Glutamatergic neuron (in vitro differentiated cells): ENCODE measurements around the gene MSANTD4. TPM values are rescaled to one million over a fixed set of nuclear protein-coding genes. Genes with fewer than 3 reads are reported as not detected.

ENCODE experiments used
- DNase-seq: peaks from one replicate; pipeline ENCODE4 v3.0.0; 2022
- H3K27ac Mint-ChIP-seq: one replicate; pipeline ENCODE4 v1.8.0; 2020; ENCODE audit warnings: mild to moderate bottlenecking, mixed read lengths, inconsistent platforms; ENCODE audit not compliant: unreplicated experiment
- H3K27me3 Mint-ChIP-seq: one replicate; pipeline ENCODE4 v1.8.0; 2020; ENCODE audit warnings: mild to moderate bottlenecking, moderate library complexity, mixed read lengths, inconsistent platforms; ENCODE audit not compliant: unreplicated experiment
- H3K36me3 Mint-ChIP-seq: one replicate; pipeline ENCODE4 v1.8.0; 2020; ENCODE audit warnings: mild to moderate bottlenecking, mixed read lengths, inconsistent platforms; ENCODE audit not compliant: unreplicated experiment
- H3K4me1 Mint-ChIP-seq: one replicate; pipeline ENCODE4 v1.8.0; 2020; ENCODE audit warnings: mild to moderate bottlenecking, low read depth, mixed read lengths, inconsistent platforms; ENCODE audit not compliant: unreplicated experiment
- H3K4me3 Mint-ChIP-seq: one replicate; pipeline ENCODE4 v1.8.0; 2020; ENCODE audit warnings: mild to moderate bottlenecking, mixed read lengths, inconsistent platforms; ENCODE audit not compliant: unreplicated experiment
- H3K9me3 Mint-ChIP-seq: one replicate; pipeline ENCODE4 v1.8.0; 2020; ENCODE audit warnings: mild to moderate bottlenecking, moderate library complexity, mixed read lengths, inconsistent platforms; ENCODE audit not compliant: unreplicated experiment
- total RNA-seq: library from RNA; stranded (reverse); fragmentation: NEBNext Ultra II Directional; extraction: Animal tissue kit (Norgen Biotek cat#: 25700); gene quantifications from one replicate; pipeline ENCODE4 v1.2.1, GENCODE V29; 2021; ENCODE audit not compliant: unreplicated experiment
- TF ChIP-seq, protein P1 (sequence below): fragments of 200-600 bp; sonication (generic); IDR thresholded peaks from one replicate; pipeline ENCODE4 v1.5.0; 2021; ENCODE audit not compliant: partially characterized antibody, unreplicated experiment

The MSANTD4 gene
- total RNA-seq, 1 donor from 2014 or later, result 46.4 TPM

DNA sequence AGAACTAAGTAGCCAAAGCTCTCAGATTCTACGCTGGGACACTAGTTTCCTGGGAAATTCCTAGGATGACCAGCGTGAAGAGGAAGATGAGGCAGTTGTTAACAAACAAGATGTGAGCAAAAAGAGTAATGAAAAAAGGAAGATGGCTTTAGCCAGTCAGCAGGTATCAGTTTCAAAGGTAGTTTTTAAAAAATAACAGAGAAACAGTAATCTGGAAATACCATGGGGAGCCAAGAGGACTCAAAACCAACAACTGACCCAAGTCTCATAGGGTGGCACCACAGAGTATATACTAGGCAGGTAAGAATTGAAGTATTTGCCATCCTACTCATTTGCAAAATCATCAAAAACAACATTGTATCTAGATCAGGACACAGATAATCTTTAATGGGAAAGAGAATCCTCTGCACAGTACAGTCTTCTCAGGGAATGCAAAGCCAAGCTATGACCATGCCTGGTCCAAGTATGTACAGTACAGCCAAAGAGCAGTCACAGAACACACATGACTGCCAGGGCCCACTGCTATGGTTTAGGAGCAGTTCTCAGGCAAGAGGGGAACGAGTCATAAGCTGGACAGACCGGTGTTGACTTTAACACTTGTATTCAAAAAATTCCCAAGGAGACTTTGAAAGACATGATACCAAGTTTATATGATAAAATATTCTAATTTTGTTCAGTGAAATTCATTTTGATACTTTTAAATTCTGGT, 20.6 kb downstream of the MSANTD4 start:
- Mint-ChIP-seq H3K9me3 (peaks cover 2% of the 10 kb centered on the region), H3K36me3 (peaks cover 16% of the 10 kb centered on the region), H3K27ac (no peak overlapping the region), H3K4me1 (no peaks in the 10 kb centered on the region), H3K4me3 (no peak overlapping the region), H3K27me3 (peaks cover 2% of the 10 kb centered on the region)
- no peak for DNase-seq
- TF ChIP-seq, protein P1, sequence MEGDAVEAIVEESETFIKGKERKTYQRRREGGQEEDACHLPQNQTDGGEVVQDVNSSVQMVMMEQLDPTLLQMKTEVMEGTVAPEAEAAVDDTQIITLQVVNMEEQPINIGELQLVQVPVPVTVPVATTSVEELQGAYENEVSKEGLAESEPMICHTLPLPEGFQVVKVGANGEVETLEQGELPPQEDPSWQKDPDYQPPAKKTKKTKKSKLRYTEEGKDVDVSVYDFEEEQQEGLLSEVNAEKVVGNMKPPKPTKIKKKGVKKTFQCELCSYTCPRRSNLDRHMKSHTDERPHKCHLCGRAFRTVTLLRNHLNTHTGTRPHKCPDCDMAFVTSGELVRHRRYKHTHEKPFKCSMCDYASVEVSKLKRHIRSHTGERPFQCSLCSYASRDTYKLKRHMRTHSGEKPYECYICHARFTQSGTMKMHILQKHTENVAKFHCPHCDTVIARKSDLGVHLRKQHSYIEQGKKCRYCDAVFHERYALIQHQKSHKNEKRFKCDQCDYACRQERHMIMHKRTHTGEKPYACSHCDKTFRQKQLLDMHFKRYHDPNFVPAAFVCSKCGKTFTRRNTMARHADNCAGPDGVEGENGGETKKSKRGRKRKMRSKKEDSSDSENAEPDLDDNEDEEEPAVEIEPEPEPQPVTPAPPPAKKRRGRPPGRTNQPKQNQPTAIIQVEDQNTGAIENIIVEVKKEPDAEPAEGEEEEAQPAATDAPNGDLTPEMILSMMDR, result no peak

DNA sequence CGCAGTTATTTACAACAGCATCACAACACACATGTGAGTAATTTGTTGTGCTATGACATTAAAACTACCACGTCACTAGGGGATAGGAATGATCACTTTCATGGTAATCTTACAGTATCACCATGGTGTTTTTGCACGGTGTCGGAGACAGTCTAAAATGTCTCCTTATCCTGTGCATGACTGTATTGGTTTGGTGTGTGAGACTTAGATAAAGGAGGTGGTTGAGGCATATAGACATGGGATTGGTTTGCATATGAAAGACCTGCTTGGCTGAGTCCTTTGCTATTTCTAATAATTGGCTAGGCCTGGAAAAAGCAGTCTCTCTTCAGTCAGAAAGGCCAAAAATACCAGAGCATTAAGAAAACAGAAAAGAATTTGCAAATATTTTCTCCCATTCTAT, 30.2 kb downstream of the MSANTD4 start:
- Mint-ChIP-seq H3K27ac (no peak overlapping the region), H3K4me1 (no peaks in the 10 kb centered on the region), H3K4me3 (no peak overlapping the region), H3K27me3 (no peaks in the 10 kb centered on the region), H3K36me3 (no peaks in the 10 kb centered on the region), H3K9me3 (no peaks in the 10 kb centered on the region)
- DNase-seq, result no peak
- TF ChIP-seq, protein P1, result no peak

DNA sequence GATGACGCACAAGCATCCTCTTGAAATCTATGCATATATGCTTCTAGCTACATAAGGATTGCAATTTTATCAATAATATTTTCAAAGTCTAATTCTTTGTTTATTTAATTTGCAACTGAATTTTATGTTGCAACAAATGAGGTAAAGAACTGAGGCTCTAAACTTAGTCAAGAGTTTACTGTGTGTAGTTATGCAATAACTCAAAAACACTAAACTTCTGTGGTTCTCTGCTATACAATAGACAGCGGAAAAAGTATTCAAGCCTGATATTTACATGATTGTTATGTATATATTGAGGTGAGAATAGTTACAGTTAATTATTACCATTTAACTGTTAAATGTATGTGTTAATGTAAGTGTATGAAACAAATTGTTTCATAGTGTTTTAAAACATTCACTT, 32.9 kb downstream of the MSANTD4 start:
- no peaks in the 10 kb centered on the region for H3K27me3 Mint-ChIP-seq
- TF ChIP-seq, protein P1, result no peak
- no peak overlapping the region for H3K27ac Mint-ChIP-seq
- H3K36me3 Mint-ChIP-seq, result no peaks in the 10 kb centered on the region
- no peak overlapping the region for H3K4me3 Mint-ChIP-seq
- no peaks in the 10 kb centered on the region for H3K4me1 Mint-ChIP-seq
- no peak for DNase-seq
- H3K9me3 Mint-ChIP-seq, result no peaks in the 10 kb centered on the region

DNA sequence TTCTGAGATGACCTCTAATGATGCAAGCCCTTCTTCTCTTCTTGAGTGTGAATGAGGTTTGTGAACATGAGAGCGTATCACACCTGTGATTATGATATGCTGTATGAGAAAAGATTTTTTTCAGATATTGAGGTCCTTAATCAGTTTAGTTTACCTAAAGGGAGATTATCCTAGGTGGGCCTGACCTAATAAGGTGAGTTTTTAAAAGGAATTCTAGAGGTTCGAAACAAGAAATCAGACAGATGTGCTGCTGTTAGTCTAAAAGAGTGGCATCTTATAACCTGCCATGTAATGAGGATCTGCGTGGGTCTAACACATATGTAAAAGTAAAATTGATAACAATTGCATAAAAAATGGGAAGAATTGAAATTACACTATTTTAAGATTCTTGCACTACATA, 33.8 kb downstream of the MSANTD4 start:
- DNase-seq, result no peak
- Mint-ChIP-seq H3K36me3 (no peaks in the 10 kb centered on the region), H3K27ac (no peak overlapping the region), H3K4me1 (no peaks in the 10 kb centered on the region), H3K9me3 (no peaks in the 10 kb centered on the region), H3K4me3 (no peak overlapping the region), H3K27me3 (no peaks in the 10 kb centered on the region)
- TF ChIP-seq, protein P1, result no peak

DNA sequence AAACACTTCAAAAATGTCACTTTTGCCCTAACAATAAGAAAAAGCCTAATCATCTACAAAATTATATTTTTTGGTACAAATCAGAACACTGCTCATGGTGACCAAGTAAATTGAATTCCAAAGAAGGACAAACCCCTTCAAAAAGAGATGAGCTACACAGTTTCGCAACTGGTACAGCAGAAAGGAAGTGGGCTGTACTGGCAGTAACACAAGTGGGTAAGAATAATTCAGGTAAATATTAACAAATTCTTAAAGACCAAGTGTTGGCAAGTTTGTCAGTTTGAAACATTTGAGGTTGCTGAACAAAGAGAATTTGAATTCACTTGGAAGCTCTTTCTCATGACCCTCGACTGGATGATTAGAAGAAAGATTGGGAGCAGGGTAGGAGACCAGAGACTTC, 35.5 kb downstream of the MSANTD4 start:
- Mint-ChIP-seq H3K9me3 (no peaks in the 10 kb centered on the region), H3K4me1 (no peaks in the 10 kb centered on the region), H3K4me3 (no peak overlapping the region), H3K36me3 (no peaks in the 10 kb centered on the region), H3K27me3 (no peaks in the 10 kb centered on the region), H3K27ac (no peak overlapping the region)
- TF ChIP-seq, protein P1, result no peak
- no peak for DNase-seq
